Transverse colon (tissue), 4 donors: Measurements from ENCODE around the gene FAXDC2. TPM values are rescaled to one million over a fixed set of nuclear protein-coding genes. Genes with fewer than 3 reads are reported as not detected.
A peak's percentile ranks its signal among the peaks of the same experiment; 100 is the strongest.
"Not testable (repeated sequence)": the region's sequence is repeated elsewhere in the genome, so short reads cannot be mapped to it uniquely, and the experiment has no call there.

Source experiments
- DNase-seq: peaks from one replicate; pipeline ENCODE4 v3.0.0-alpha.2; 2019
- H3K27ac ChIP-seq, 4 donors: fragments of 200-600 bp; sonication (generic); 2 replicates each; pipeline ENCODE4 v1.5.1; 2016 to 2018; ENCODE audit warnings: inconsistent platforms in 4 of 4
- H3K27me3 ChIP-seq: fragments of 200-600 bp; sonication (generic); 2 replicates; pipeline ENCODE4 v1.5.1; 2017; ENCODE audit warnings: inconsistent platforms
- H3K36me3 ChIP-seq, 4 donors: fragments of 200-600 bp; sonication (generic); 2 replicates each; pipeline ENCODE4 v1.5.1; 2017 to 2019; ENCODE audit warnings: inconsistent platforms in 4 of 4
- H3K4me1 ChIP-seq, 4 donors: fragments of 200-600 bp; sonication (generic); 2 replicates each; pipeline ENCODE4 v1.5.1; 2017 to 2020; ENCODE audit warnings: inconsistent platforms in 4 of 4
- H3K4me3 ChIP-seq, 4 donors: fragments of 200-600 bp; sonication (generic); 1 replicate in 1 of 4; 2 replicates in 3 of 4; pipeline versions ENCODE4 v1.5.1 to v1.6.1; 2017 to 2019; ENCODE audit warnings: inconsistent platforms in 4 of 4
- H3K9me3 ChIP-seq, 2 donors: fragments of 200-600 bp; sonication (generic); 2 replicates each; pipeline ENCODE4 v1.5.1; 2017 to 2019; ENCODE audit warnings: inconsistent platforms in 2 of 2
- CTCF ChIP-seq, 5 experiments: fragments of 200-600 bp in 3 of 5; fragments of 450-650 bp in 2 of 5; sonication (generic) in 3 of 5; IDR thresholded peaks; 1 replicate in 2 of 5; 2 replicates in 3 of 5; pipeline ENCODE4 v1.5.1; 2016 to 2017; ENCODE audit warnings: antibody characterized with exemption in 5 of 5, inconsistent platforms in 3 of 5, mild to moderate bottlenecking in 2 of 5, moderate library complexity in 1 of 5
- EP300 ChIP-seq: sonication (generic); formaldehyde crosslinking; IDR thresholded peaks from one replicate; pipeline ENCODE4 v1.6.1; 2017; ENCODE audit warnings: antibody characterized with exemption, low read depth
- POLR2A ChIP-seq: fragments of 450-650 bp; IDR thresholded peaks from one replicate; pipeline ENCODE4 v1.6.1; 2016; ENCODE audit warnings: antibody characterized with exemption, mild to moderate bottlenecking, moderate library complexity
- POLR2AphosphoS5 ChIP-seq, 3 donors: sonication (generic); formaldehyde crosslinking; IDR thresholded peaks; one replicate each; pipeline ENCODE4 v1.6.1; 2016; ENCODE audit warnings: antibody characterized with exemption in 3 of 3
- WGBS, 2 donors: methylation state at CpG; one replicate each; pipeline ENCODE4 v1.1.5; 2018; ENCODE audit warnings: low coverage in 1 of 2; 5-methylcytosine and 5-hydroxymethylcytosine counted together
- in situ Hi-C, 4 donors: fragments of 200-750 bp; cut with MboI; loops; one replicate each; pipeline versions ENCODE4 v1.15.0 to v1.15.1; 2017; ENCODE audit warnings: low sequenced_read_pairs in 3 of 4, low pct_ligation_motif_present in 1 of 4, low pct_unique_long_range_greater_than_20kb in 1 of 4
- intact Hi-C: fragments of 100-400 bp; cut with DNase I; formaldehyde crosslinking; loops from one replicate; pipeline ENCODE4 v1.15.1; 2023; ENCODE audit warnings: low total_unique reads
- total RNA-seq, 4 donors: library from RNA; depleted of rRNA; stranded (reverse); fragments of >200 nt; gene quantifications; one replicate each; pipeline ENCODE4 v1.1.0, GENCODE V29; 2016

The FAXDC2 gene
- total RNA-seq, 4 donors from 2014 or later, result 10.3 to 54.8 (median 27.4) TPM

GRCh38 chr5:154829181-154829588 lies 21.2 kb downstream of the FAXDC2 start:
- in situ Hi-C loops, result no loop called here
- Histone ChIP-seq H3K4me3 (no peak overlapping the region), H3K9me3 (no peaks in the 10 kb centered on the region), H3K36me3 (peaks cover 0 to 4% (median 0%) of the 10 kb centered on the region in 4 donors), H3K27me3 (no peaks in the 10 kb centered on the region), H3K4me1 (peaks cover 0 to 43% (median 13%) of the 10 kb centered on the region in 4 donors), H3K27ac (peak overlapping the region; percentile 61 to 86 (median 74))
- TF ChIP-seq CTCF (IDR thresholded peaks at IDR 0.05) (no peak), POLR2A (no peak), POLR2AphosphoS5 (IDR thresholded peaks at IDR 0.05) (no peak), EP300 (no peak)
- intact Hi-C loops, result no loop called here
- WGBS, 2 donors, result 53% methylated on average over 2 of the region's 2 CpGs; no CpG with 5 or more reads in 1 of the 2 donors
- peak; percentile 26 for DNase-seq

- H3K27ac ChIP-seq, result no peak overlapping the region
- H3K36me3 ChIP-seq, result peaks cover 0 to 22% (median 4%) of the 10 kb centered on the region in 4 donors
- in situ Hi-C loops (loop anchor here in 1 of 4 donors (25.0 kb wide), 1 partner anchor 362 kb away; no protein-coding TSS in a partner anchor), intact Hi-C loops (no loop called here)
- TF ChIP-seq POLR2A (no peak), CTCF (IDR thresholded peaks at IDR 0.05) (no peak)
- WGBS, 2 donors, result 100% methylated on average over 2 of the region's 2 CpGs; no CpG with 5 or more reads in 1 of the 2 donors
- no peak for DNase-seq
- no peaks in the 10 kb centered on the region for H3K27me3 ChIP-seq
- no peaks in the 10 kb centered on the region for H3K9me3 ChIP-seq
- H3K4me1 ChIP-seq, result peaks cover 0 to 15% (median 3%) of the 10 kb centered on the region in 4 donors
- H3K4me3 ChIP-seq, result no peak overlapping the region
These were observed 26.3 kb downstream of the FAXDC2 start for GRCh38 chr5:154824070-154824469.

GRCh38 chr5:154823605-154824004 lies 26.8 kb downstream of the FAXDC2 start:
- no peak overlapping the region for H3K27ac ChIP-seq
- intact Hi-C loops (no loop called here), in situ Hi-C loops (loop anchor here in 1 of 4 donors (25.0 kb wide), 1 partner anchor 361 kb away; no protein-coding TSS in a partner anchor)
- H3K9me3 ChIP-seq, result no peaks in the 10 kb centered on the region
- peaks cover 0 to 22% (median 4%) of the 10 kb centered on the region in 4 donors for H3K36me3 ChIP-seq
- no peak overlapping the region for H3K4me3 ChIP-seq
- WGBS, 2 donors, result 80 to 93% methylated on average over 1 to 4 of the region's 4 CpGs
- no peaks in the 10 kb centered on the region for H3K27me3 ChIP-seq
- H3K4me1 ChIP-seq, result peaks cover 0 to 10% (median 0%) of the 10 kb centered on the region in 4 donors
- no peak for DNase-seq
- TF ChIP-seq EP300, result no peak

GRCh38 chr5:154822896-154823295 lies 27.5 kb downstream of the FAXDC2 start:
- H3K4me1 ChIP-seq, H3K27ac ChIP-seq, intact Hi-C loops, DNase-seq, H3K4me3 ChIP-seq, H3K9me3 ChIP-seq, H3K27me3 ChIP-seq: not testable (repeated sequence)
- in situ Hi-C loops, result loop anchor here in 1 of 4 donors (25.0 kb wide), 1 partner anchor 361 kb away; no protein-coding TSS in a partner anchor
- WGBS, 2 donors, result 89% methylated on average over 5 of the region's 5 CpGs; no CpG with 5 or more reads in 1 of the 2 donors
- H3K36me3 ChIP-seq, result peaks cover 0 to 22% (median 4%) of the 10 kb centered on the region in 4 donors

GRCh38 chr5:154820383-154820782 lies 30.0 kb downstream of the FAXDC2 start:
- TF ChIP-seq CTCF (IDR thresholded peaks at IDR 0.05) (no peak), POLR2AphosphoS5 (IDR thresholded peaks at IDR 0.05) (no peak), EP300 (no peak), POLR2A (no peak)
- Histone ChIP-seq H3K36me3 (peaks cover 0 to 23% (median 4%) of the 10 kb centered on the region in 4 donors), H3K4me3 (no peak overlapping the region), H3K9me3 (no peaks in the 10 kb centered on the region), H3K27me3 (no peaks in the 10 kb centered on the region), H3K4me1 (no peaks in the 10 kb centered on the region), H3K27ac (no peak overlapping the region)
- WGBS, 2 donors, result 98% methylated on average over 5 of the region's 5 CpGs; no CpG with 5 or more reads in 1 of the 2 donors
- in situ Hi-C loops, result loop anchor here in 1 of 4 donors (25.0 kb wide), 1 partner anchor 358 kb away; no protein-coding TSS in a partner anchor
- intact Hi-C loops, result no loop called here
- DNase-seq, result no peak
